NCI-H1092 treated with DMSO at 0.1 percent for 48 hours (cell line): Measurements from ENCODE around the gene TTI1.

Experiments used
- DNase-seq: peaks from one replicate; lab custom pipeline; 2025; lab: John Stamatoyannopoulos, UW

TTI1 gene

GRCh38 chr20:38054647-38055046 lies 21.4 kb upstream of the TTI1 start:
- DNase-seq: no peak

DNA sequence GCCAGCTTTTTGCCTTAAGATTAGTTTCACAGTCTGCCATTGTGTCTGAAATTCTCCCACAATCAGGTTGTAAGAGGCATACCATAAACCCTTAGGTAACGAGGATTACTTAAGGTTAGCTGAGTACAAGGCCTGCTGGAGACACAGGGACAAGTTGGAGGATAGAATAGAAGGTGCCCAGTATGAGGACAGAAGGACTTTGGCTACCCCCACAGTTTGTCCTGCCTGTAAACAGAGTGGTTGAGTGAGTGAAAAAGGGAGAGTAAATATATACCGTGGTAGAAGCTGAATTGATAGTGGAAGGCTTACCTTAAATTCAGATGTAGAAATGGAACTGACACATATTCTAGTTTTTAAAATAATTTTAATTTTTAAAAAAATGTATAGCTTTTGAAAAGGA lies 19.6 kb upstream of the TTI1 start:
- no peak for DNase-seq

DNA sequence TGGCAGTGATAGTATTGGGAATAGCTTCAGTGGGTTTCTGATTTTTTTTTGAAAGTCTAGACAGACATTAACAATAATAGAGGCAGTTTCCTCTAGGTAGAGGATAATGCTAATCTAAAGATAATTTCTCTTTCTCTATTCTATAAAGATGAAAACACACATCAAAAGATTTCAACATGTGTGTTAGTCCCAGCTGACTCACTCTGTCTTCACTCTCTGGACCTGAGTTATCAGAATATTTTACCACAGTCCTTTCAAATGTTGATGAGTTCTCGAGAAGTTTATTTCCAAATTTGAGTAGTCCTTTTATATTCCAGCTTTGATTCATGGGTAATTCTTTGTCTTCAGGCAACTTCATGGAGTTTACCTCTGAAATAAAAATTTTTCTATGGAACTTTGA lies 17.4 kb upstream of the TTI1 start:
- no peak for DNase-seq

- DNase-seq: no peak
Measured at GRCh38 chr20:38049800-38050199, 16.5 kb upstream of the TTI1 start.

DNA sequence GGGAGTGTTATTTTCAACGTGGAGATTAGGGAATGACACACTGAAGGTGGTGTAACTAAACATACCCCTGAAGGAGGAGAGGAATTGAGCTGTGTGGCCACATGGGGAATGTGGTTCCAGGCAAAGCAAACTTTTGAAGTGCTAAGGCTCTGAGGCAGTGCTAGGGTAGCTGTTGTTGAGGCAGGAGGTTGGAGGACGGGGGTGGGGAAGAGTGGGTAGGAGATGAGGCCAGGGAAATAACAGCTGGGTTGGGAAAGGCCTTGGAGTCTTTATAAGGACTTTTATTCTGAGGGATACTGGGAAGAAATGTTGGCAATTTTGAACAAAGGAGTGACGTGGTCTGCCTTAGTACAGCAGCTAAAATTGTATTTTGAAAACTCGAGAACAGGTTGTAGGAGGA lies 13.3 kb upstream of the TTI1 start:
- DNase-seq: no peak

GRCh38 chr20:38044685-38045084 lies 11.4 kb upstream of the TTI1 start:
- no peak for DNase-seq

- no peak for DNase-seq
Measured at GRCh38 chr20:38043512-38044300, 10.4 kb upstream of the TTI1 start.

GRCh38 chr20:38040276-38040675 lies 7.0 kb upstream of the TTI1 start:
- no peak for DNase-seq

- no peak for DNase-seq
Measured at GRCh38 chr20:38036366-38036765, 3.1 kb upstream of the TTI1 start.

GRCh38 chr20:38034961-38035360 lies 1.7 kb upstream of the TTI1 start:
- DNase-seq: no peak

GRCh38 chr20:38034108-38034649 lies 923 bp upstream of the TTI1 start:
- DNase-seq: no peak

GRCh38 chr20:38032585-38033329 lies 499 bp downstream of the TTI1 start:
- no peak for DNase-seq

DNA sequence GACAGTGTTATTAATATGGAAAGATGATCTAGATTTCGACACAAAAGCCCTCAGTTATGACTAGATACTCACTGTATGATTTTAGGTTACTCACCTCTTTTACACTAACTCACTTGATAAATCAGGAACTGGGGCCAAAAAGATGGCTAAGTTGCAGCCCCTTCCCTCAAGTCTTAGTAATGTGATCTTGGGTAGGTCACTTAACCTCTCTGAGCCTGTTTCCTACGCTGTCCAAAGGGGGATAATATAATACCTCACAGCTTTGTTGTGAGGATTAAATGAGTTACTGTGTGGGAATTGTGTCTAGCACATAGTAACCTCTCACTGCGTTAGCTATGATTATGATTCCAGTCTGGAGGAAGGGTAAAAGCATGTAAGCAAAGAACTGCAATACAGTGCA lies 1.3 kb downstream of the TTI1 start:
- DNase-seq: no peak

DNA sequence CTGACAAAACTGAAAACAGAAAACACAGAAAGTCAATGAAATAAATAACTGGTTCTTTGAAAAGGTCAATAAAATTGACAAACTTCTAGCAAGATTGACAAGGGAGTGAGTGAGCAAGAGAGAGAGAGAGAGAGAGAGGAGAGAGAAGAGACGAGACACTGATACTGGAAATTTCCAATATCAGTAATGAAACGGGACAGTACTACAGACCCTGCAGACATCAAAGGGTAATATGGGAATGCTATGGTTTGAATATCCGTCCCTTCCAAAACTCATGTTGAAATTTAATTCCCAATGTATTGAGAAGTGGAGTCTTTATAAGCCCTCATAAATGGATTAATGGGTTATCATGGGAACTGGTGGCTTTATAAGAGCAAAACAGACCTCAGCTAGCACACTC lies 3.8 kb downstream of the TTI1 start:
- DNase-seq: no peak

DNA sequence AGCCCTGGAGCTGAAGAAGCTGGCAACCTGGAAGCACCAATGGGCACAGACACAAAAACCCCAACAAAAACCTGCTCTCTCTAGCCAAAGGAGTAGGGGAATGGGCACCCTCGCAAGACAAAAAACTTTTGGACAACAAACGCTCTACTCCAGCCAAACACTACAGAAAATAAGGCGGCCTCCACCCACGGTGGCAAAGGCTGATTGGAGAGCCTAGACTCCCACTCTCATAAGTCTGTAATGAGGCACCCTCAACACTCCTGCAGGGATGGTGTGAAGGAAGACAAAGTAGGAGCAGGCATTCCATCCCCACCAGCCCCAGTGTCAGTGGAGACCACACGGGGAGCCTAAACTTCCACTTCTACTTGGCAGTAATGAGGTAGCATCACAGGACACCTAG lies 8.8 kb downstream of the TTI1 start:
- no peak for DNase-seq

DNA sequence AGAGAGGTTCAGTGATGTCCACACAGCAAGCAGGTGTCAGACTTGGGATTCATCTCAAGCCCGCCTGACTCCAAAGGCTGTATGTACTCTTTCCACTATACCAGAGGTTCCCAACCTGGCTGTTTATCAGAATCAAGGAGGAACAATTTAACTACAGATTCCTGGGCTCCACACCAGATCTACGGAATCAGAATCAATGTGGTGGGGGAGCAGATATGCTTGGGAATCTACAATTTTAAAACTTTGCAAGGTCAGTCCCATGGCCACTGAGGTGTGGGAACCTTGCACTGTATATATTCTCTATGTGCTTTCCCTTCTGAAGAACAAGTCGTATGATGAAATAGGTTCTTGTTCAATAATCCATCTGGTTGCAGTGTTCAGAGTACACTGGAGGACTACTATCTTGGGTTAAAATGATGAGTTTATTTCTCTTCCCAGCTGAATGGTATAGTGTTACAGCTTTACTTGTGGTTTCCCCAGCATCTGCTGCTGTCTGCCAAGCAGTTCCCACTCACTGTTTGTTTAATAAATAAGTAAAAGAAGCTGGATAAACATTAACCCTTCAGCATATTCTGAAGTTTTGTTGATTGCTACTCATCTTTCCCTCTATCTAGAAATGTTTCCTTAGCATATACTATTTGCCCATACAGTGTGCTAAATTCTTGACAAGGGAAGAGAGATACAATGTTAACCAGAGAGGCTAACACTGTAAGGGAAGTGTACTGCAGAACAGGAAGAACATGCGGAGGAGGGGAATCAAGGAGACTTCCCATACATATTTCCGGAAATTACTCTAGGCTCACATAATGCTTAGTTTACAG lies 9.9 kb downstream of the TTI1 start:
- no peak for DNase-seq

DNA sequence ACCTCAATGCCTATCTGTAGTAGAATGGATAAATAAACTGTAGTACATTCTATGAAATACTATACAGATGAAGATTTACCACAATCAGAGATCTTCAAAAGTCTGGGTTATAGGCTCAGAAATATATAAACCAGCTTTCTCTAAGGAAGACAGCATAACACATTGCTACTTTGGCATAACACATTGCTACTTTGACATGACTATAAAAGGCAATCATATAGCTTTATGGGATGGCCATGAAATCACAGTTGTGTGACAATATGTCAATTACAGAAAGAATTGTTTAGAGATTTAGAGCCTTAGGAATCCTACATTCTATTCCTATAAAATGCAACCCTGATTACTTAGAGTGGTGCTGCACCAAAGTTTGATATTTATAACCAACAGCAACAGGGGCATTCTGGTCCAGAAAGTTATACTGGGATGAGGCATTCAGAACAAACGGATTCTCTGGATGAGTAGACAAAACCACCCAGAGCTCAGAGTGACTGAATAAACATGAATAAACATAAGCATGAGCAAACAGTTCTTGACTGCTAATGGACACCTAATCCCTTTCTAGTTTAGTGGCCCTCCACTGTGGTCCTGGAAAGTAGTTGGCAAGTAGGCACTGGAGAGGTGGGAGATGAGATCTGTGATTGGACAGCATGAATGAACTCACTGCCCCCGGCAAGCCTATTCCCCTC lies 12.0 kb downstream of the TTI1 start:
- no peak for DNase-seq

DNA sequence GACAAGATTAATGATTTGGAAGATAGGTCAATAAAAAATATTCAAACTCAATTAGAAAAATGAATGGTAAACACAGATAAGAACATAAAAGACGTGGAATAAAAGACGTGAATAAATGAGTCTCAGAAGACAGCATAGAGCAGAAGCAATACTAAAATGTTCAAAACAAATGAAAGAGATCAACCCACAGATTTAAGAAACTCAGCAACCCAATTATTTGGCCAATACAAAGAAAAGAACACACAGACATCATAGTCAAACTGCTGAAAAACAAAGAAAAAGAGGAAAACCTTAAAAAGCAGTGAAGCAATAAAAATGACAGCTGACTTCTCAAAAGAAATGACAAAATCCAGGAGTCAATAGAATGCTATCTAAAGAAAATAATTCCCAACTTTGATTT lies 14.9 kb downstream of the TTI1 start:
- no peak for DNase-seq

DNA sequence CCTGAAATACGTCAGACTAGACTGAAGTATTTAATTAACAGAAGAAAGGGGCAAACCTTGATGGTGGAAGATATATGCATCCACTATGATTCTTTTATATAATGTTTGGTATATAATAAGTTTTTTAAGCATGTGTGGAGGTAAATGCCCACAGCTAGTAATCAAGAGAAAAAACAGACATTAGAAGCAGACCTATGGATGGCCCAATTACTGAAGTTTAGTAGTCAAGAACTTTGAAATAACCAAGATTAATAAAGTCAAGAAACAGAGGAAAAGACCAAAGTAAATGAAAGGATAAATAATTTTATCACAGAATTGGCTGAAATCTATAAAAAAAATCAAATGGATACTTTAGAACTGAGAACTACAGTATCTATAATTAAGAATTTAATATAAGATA lies 15.3 kb downstream of the TTI1 start:
- no peak for DNase-seq

DNA sequence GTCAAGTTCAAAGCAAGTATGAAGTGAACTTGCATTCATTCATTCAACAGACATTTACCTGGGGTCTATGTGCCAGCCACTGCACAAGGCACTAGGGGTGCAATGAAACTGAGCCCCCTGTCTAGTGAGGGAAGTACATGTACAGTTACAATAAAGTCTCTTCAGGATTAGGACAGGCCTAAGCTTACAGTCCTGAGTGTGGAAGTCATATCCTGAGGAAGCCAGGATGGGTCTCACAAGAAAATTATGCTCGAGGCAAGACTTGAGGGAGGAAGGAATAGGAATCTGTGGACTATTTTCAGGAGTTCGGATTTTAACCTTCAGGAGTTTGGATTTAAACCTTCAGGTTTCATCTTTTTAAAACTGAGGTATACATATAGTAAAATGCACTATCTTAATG lies 19.4 kb downstream of the TTI1 start:
- no peak for DNase-seq

DNA sequence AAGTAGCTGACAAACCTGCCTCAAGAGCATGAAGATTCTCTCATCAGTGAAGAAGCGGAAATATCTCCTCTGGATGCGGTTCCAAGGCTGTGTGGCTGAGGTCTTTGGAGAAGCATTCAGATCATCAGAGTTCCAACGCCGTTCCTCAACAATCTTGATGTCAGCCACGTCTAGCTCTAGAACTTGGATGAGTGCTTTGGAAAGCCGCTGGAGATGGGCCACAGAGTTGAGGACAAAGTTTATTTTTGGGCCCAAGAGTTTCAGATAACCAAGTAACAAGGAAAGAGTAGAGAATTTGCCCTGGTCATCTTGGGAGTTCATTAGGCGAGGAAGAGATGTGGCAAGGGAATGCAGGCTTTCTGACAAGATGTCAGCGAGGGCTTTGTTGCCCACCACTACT lies 20.9 kb downstream of the TTI1 start:
- DNase-seq: no peak

DNA sequence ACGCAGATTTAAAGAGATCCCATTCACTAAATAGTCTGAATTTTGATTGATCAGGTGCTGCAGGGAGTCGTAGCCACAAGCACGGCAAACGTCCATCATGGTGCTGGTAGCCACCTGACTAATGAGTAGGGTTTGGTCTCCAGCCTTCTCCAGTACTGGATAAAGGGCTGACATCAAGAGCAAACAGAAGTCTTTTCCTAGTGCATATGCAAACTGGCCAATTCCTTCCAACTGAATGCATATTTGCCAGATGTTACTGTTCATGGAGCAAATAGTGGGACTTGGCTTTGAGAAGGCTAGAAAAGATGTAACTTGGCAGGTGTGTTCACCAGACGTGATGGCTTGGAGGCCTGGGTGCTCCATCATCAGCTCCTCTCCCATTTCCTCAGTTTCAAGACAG lies 21.6 kb downstream of the TTI1 start:
- no peak for DNase-seq
